PC-3 (cell line): Measurements from ENCODE around the gene FAM241B. TPM values are rescaled to one million over a fixed set of nuclear protein-coding genes. Genes with fewer than 3 reads are reported as not detected.

Source experiments
- ATAC-seq: fragments of 200-7000 bp; cut with Tn5 transposase; 2 replicates; pipeline ENCODE4 v1.9.1; 2020; ENCODE audit warnings: mild to moderate bottlenecking, moderate library complexity
- BruUV-seq: library from RNA; stranded (reverse); fragments of 400-500 nt; replicated peaks from 2 replicates; lab custom pipeline; 2021; lab: Mats Ljungman, UMichigan
- CTCF ChIA-PET: fragments of 300-600 bp; sonication (Branson Sonifier 250); formaldehyde crosslinking; loops from one replicate; lab custom pipeline; 2022; ENCODE audit warnings: antibody characterized with exemption; lab: Charles Lee
- POLR2A ChIA-PET: fragments of 300-600 bp; sonication (Branson Sonifier 250); formaldehyde crosslinking; loops from one replicate; lab custom pipeline; 2022; ENCODE audit warnings: antibody characterized with exemption; ENCODE audit not compliant: unreplicated experiment; lab: Charles Lee
- DNase-seq: peaks from one replicate; pipeline ENCODE4 v3.0.0-alpha.2; 2015
- H2AFZ ChIP-seq: fragments of 300-600 bp; sonication (generic); 2 replicates; pipeline ENCODE4 v1.6.0; 2016; ENCODE audit warnings: antibody characterized with exemption, low read length
- H3F3A ChIP-seq: fragments of 300-600 bp; sonication (generic); one replicate; pipeline ENCODE4 v1.6.0; 2017; ENCODE audit warnings: antibody characterized with exemption, low read length, control low read depth, mild to moderate bottlenecking; ENCODE audit not compliant: unreplicated experiment
- H3K27ac ChIP-seq: fragments of 300-600 bp; sonication (generic); 2 replicates; pipeline ENCODE4 v1.5.1; 2016; ENCODE audit warnings: mild to moderate bottlenecking, low read length
- H3K27me3 ChIP-seq: fragments of 300-600 bp; sonication (generic); 2 replicates; pipeline ENCODE4 v1.6.1; 2016; ENCODE audit warnings: low read length, mixed read lengths
- H3K36me3 ChIP-seq: fragments of 300-600 bp; sonication (generic); 2 replicates; pipeline ENCODE4 v1.6.1; 2016; ENCODE audit warnings: low read depth, mixed run types, low read length, mixed read lengths
- H3K4me1 ChIP-seq: fragments of 300-600 bp; sonication (generic); 2 replicates; pipeline ENCODE4 v1.5.1; 2016; ENCODE audit warnings: low read length; ENCODE audit not compliant: insufficient read depth
- H3K4me2 ChIP-seq: fragments of 300-600 bp; sonication (generic); 2 replicates; pipeline ENCODE4 v1.6.0; 2016; ENCODE audit warnings: low read length
- H3K4me3 ChIP-seq: fragments of 300-600 bp; sonication (generic); 2 replicates; pipeline ENCODE4 v1.5.1; 2016; ENCODE audit warnings: mild to moderate bottlenecking, low read length, mixed read lengths
- H3K79me2 ChIP-seq: fragments of 300-600 bp; sonication (generic); 2 replicates; pipeline ENCODE4 v1.6.1; 2017; ENCODE audit warnings: low read length, mixed read lengths
- H3K9ac ChIP-seq: fragments of 300-600 bp; sonication (generic); 2 replicates; pipeline ENCODE4 v1.6.0; 2016; ENCODE audit warnings: mild to moderate bottlenecking, low read length
- H3K9me2 ChIP-seq: fragments of 300-600 bp; sonication (generic); replicated peaks from 2 replicates; pipeline ENCODE4 v1.6.1; 2016; ENCODE audit warnings: mixed run types, low read length, mixed read lengths
- H3K9me3 ChIP-seq: fragments of 300-600 bp; sonication (generic); 2 replicates; pipeline ENCODE4 v1.6.1; 2016; ENCODE audit warnings: low read length, mixed read lengths
- H4K20me1 ChIP-seq: fragments of 300-600 bp; sonication (generic); 2 replicates; pipeline ENCODE4 v1.6.1; 2016; ENCODE audit warnings: low read length, mixed read lengths
- EZH2 ChIP-seq: fragments of 300-600 bp; sonication (generic); IDR thresholded peaks from one replicate; pipeline ENCODE4 v1.6.1; 2017; ENCODE audit warnings: antibody characterized with exemption, mild to moderate bottlenecking, low read length; ENCODE audit not compliant: unreplicated experiment
- EZH2phosphoT487 ChIP-seq: fragments of 300-600 bp; sonication (generic); IDR thresholded peaks from 2 replicates; pipeline ENCODE4 v1.6.1; 2018; ENCODE audit warnings: mild to moderate bottlenecking, antibody characterized with exemption, low read length, borderline replicate concordance
- intact Hi-C: fragments of 100-400 bp; cut with micrococcal nuclease; formaldehyde crosslinking; loops from 2 replicates; pipeline ENCODE4 v1.9.0; 2023
- total RNA-seq: library from RNA; depleted of rRNA; stranded (reverse); fragments of >200 nt; gene quantifications from 2 replicates; pipeline ENCODE4 v1.2.3, GENCODE V29; 2014
- TF ChIP-seq, protein P1 (sequence below): fragments of 300-600 bp; sonication (generic); conservative IDR thresholded peaks from 2 replicates; pipeline ENCODE4 v1.5.1; 2017; ENCODE audit warnings: antibody characterized with exemption, low read depth, mild to moderate bottlenecking, low read length

The FAM241B gene
- total RNA-seq, 1 experiment from 2014 or later = 45.4 TPM

DNA sequence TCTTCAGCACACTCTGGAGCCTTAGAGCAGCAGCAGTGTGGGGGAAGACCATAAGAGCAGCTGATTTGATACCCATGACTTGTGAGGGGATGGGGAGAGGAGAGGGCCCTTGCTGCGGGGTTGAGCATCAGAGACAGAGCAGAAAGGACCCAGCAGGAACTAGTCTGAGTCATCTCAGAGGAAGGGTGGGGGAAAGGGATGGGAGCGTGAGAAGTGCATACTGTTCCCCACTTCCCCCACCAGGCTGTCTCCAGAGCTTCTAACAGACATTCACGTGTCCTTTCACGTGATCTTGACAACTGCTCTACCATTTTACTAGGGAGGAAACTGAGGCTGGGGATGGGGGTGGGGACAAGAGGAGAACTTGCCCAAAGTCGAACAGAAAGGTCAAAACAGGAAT is 38.7 kb downstream of the FAM241B start:
- no peaks in the 10 kb centered on the region for H3K9me3 ChIP-seq
- no peaks in the 10 kb centered on the region for H3F3A ChIP-seq
- TF ChIP-seq EZH2 = no peak
- no peak for TF ChIP-seq EZH2phosphoT487
- TF ChIP-seq, protein P1, sequence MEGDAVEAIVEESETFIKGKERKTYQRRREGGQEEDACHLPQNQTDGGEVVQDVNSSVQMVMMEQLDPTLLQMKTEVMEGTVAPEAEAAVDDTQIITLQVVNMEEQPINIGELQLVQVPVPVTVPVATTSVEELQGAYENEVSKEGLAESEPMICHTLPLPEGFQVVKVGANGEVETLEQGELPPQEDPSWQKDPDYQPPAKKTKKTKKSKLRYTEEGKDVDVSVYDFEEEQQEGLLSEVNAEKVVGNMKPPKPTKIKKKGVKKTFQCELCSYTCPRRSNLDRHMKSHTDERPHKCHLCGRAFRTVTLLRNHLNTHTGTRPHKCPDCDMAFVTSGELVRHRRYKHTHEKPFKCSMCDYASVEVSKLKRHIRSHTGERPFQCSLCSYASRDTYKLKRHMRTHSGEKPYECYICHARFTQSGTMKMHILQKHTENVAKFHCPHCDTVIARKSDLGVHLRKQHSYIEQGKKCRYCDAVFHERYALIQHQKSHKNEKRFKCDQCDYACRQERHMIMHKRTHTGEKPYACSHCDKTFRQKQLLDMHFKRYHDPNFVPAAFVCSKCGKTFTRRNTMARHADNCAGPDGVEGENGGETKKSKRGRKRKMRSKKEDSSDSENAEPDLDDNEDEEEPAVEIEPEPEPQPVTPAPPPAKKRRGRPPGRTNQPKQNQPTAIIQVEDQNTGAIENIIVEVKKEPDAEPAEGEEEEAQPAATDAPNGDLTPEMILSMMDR = no peak
- no peak overlapping the region for H3K4me3 ChIP-seq
- H3K9ac ChIP-seq = no peak overlapping the region
- H3K4me2 ChIP-seq = no peak overlapping the region
- CTCF ChIA-PET = no interaction called here
- H3K36me3 ChIP-seq = no peaks in the 10 kb centered on the region
- intact Hi-C loops = no loop called here
- H3K79me2 ChIP-seq = no peaks in the 10 kb centered on the region
- no peaks in the 10 kb centered on the region for H3K9me2 ChIP-seq
- POLR2A ChIA-PET = no interaction called here
- DNase-seq (no peak), ATAC-seq (no peak)
- H3K4me1 ChIP-seq = no peaks in the 10 kb centered on the region
- H3K27me3 ChIP-seq = peaks cover 81% of the 10 kb centered on the region
- H4K20me1 ChIP-seq = no peaks in the 10 kb centered on the region
- no peak overlapping the region for H3K27ac ChIP-seq
- BruUV-seq = no TSS peak
- H2AFZ ChIP-seq = no peak overlapping the region

DNA sequence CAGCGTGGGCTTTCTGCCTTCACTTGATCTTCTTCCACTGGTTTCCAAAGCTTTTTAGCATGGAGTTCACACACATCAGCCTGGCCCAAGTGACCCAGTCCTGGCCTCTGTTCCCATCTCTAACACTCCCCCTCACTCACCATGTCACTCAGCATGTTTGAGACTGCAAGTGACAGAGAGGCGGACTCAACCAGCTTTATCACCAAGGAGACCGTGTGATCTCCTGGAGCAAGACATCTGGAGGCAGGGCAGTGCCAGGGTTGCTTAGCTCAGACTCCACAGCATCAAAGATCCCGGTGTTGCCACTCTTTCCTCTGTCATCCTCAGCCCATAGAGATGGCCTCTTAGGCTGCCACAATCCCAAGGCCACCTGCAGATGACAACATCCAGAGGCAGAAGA is 39.4 kb downstream of the FAM241B start:
- no peaks in the 10 kb centered on the region for H3K79me2 ChIP-seq
- H2AFZ ChIP-seq = no peak overlapping the region
- H3K9ac ChIP-seq = no peak overlapping the region
- no peaks in the 10 kb centered on the region for H4K20me1 ChIP-seq
- H3K4me3 ChIP-seq = no peak overlapping the region
- H3K9me3 ChIP-seq = no peaks in the 10 kb centered on the region
- no peak for ATAC-seq
- ChIA-PET POLR2A (no interaction called here), CTCF (no interaction called here)
- no peaks in the 10 kb centered on the region for H3K36me3 ChIP-seq
- BruUV-seq = no TSS peak
- no peaks in the 10 kb centered on the region for H3K9me2 ChIP-seq
- no peaks in the 10 kb centered on the region for H3F3A ChIP-seq
- TF ChIP-seq, protein P1 = no peak
- no peak for TF ChIP-seq EZH2phosphoT487
- TF ChIP-seq EZH2 = no peak
- intact Hi-C loops = no loop called here
- H3K4me1 ChIP-seq = no peaks in the 10 kb centered on the region
- peaks cover 83% of the 10 kb centered on the region for H3K27me3 ChIP-seq
- H3K27ac ChIP-seq = no peak overlapping the region
- DNase-seq = no peak
- H3K4me2 ChIP-seq = no peak overlapping the region

DNA sequence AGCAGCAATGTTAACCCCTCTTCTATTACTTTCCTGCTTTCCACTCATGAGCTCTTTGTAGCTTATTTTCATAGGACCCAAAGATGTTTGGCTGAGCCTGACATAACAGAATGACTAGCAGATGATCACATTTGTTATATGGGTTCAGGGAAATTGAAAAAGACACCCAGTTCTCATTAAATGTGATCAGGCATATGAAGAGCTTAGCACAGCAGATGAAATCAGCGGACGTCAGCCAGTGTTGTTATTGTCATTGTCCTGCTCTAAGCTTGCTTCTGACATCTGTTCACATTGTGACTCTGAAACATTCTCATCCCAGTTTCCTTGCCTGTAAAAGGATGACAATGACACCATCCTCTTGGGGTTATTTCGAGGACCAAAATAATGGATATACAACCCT is 43.5 kb downstream of the FAM241B start:
- Histone ChIP-seq H3F3A (no peaks in the 10 kb centered on the region), H3K27ac (no peak overlapping the region), H3K36me3 (no peaks in the 10 kb centered on the region), H3K9me2 (no peaks in the 10 kb centered on the region), H3K4me3 (no peak overlapping the region), H4K20me1 (no peaks in the 10 kb centered on the region), H3K9ac (no peak overlapping the region), H3K9me3 (no peaks in the 10 kb centered on the region; the same call in 1 of the 2 replicates), H3K27me3 (peaks cover 84% of the 10 kb centered on the region), H3K79me2 (no peaks in the 10 kb centered on the region), H3K4me1 (no peaks in the 10 kb centered on the region), H3K4me2 (no peak overlapping the region), H2AFZ (no peak overlapping the region)
- DNase-seq (no peak), ATAC-seq (no peak)
- intact Hi-C loops = no loop called here
- POLR2A ChIA-PET = no interaction called here
- no TSS peak for BruUV-seq
- CTCF ChIA-PET = interaction anchor here (0.7 to 1.6 kb wide), 2 partner anchors 37 to 258 kb away, joined by 3 to 5 read pairs; no protein-coding TSS in a partner anchor
- TF ChIP-seq EZH2 = no peak
- TF ChIP-seq, protein P1 = no peak
